Chondrocyte (in vitro differentiated cells): ENCODE measurements around the gene MSX1. TPM values are rescaled to one million over a fixed set of nuclear protein-coding genes. Genes with fewer than 3 reads are reported as not detected.

ENCODE experiments used
- DNase-seq: peaks from one replicate; pipeline ENCODE4 v3.0.0; 2021; ENCODE audit warnings: mixed read lengths, low spot score
- H3K27ac Mint-ChIP-seq: one replicate; pipeline ENCODE4 v1.8.0; 2021; ENCODE audit warnings: mild to moderate bottlenecking, moderate library complexity, mixed read lengths; ENCODE audit not compliant: unreplicated experiment
- H3K27me3 Mint-ChIP-seq: 2 replicates; pipeline ENCODE4 v1.8.0; 2021; ENCODE audit warnings: low read depth, mixed read lengths
- H3K36me3 Mint-ChIP-seq: 2 replicates; pipeline ENCODE4 v1.8.0; 2021; ENCODE audit warnings: low read depth, mixed read lengths
- H3K4me1 Mint-ChIP-seq: 2 replicates; pipeline ENCODE4 v1.8.0; 2021; ENCODE audit warnings: low read depth, mild to moderate bottlenecking, mixed read lengths
- H3K4me3 Mint-ChIP-seq: one replicate; pipeline ENCODE4 v1.8.0; 2021; ENCODE audit warnings: mild to moderate bottlenecking, moderate library complexity, mixed read lengths; ENCODE audit not compliant: unreplicated experiment
- H3K9me3 Mint-ChIP-seq: 2 replicates; pipeline ENCODE4 v1.8.0; 2021; ENCODE audit warnings: low read depth, mixed read lengths
- total RNA-seq: library from RNA; stranded (reverse); gene quantifications from 3 replicates; pipeline ENCODE4 v1.2.1, GENCODE V29; 2021
- TF ChIP-seq, protein P1 (sequence below): fragments of 200-600 bp; sonication (generic); IDR thresholded peaks from 2 replicates; pipeline ENCODE4 v1.5.0; 2021; ENCODE audit warnings: antibody characterized with exemption, mild to moderate bottlenecking, moderate library complexity

Gene MSX1
- total RNA-seq, 1 donor from 2014 or later = 4.8 TPM

DNA sequence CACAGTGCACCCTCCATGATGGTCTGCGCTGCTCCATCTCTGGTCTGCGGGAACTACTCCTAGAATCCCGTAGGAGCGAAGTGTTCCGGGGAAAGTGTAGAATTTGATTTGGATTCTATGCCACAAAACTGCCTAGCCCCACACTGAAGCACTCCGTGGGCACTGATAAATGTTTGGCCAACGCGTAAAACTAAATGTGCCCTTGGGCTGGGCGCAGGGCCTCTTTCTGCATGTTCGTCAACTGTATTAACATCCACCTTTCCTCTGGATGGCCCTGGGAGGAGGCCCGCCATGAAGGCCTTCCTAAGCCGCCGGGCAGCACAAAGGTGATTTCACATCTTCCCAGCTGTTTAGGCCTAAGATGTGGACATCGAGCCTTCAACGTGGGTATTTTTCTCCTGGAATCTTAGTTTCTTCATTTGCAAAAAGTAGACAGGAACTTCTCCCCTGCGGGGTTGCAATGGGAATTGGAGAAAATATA is 2.6 kb downstream of the MSX1 start:
- TF ChIP-seq, protein P1, sequence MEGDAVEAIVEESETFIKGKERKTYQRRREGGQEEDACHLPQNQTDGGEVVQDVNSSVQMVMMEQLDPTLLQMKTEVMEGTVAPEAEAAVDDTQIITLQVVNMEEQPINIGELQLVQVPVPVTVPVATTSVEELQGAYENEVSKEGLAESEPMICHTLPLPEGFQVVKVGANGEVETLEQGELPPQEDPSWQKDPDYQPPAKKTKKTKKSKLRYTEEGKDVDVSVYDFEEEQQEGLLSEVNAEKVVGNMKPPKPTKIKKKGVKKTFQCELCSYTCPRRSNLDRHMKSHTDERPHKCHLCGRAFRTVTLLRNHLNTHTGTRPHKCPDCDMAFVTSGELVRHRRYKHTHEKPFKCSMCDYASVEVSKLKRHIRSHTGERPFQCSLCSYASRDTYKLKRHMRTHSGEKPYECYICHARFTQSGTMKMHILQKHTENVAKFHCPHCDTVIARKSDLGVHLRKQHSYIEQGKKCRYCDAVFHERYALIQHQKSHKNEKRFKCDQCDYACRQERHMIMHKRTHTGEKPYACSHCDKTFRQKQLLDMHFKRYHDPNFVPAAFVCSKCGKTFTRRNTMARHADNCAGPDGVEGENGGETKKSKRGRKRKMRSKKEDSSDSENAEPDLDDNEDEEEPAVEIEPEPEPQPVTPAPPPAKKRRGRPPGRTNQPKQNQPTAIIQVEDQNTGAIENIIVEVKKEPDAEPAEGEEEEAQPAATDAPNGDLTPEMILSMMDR = no peak
- Mint-ChIP-seq H3K27ac (no peak overlapping the region), H3K9me3 (no peaks in the 10 kb centered on the region), H3K27me3 (peaks cover 40% of the 10 kb centered on the region), H3K4me1 (peaks cover 36% of the 10 kb centered on the region), H3K36me3 (peaks cover 9% of the 10 kb centered on the region), H3K4me3 (no peak overlapping the region)
- no peak for DNase-seq

DNA sequence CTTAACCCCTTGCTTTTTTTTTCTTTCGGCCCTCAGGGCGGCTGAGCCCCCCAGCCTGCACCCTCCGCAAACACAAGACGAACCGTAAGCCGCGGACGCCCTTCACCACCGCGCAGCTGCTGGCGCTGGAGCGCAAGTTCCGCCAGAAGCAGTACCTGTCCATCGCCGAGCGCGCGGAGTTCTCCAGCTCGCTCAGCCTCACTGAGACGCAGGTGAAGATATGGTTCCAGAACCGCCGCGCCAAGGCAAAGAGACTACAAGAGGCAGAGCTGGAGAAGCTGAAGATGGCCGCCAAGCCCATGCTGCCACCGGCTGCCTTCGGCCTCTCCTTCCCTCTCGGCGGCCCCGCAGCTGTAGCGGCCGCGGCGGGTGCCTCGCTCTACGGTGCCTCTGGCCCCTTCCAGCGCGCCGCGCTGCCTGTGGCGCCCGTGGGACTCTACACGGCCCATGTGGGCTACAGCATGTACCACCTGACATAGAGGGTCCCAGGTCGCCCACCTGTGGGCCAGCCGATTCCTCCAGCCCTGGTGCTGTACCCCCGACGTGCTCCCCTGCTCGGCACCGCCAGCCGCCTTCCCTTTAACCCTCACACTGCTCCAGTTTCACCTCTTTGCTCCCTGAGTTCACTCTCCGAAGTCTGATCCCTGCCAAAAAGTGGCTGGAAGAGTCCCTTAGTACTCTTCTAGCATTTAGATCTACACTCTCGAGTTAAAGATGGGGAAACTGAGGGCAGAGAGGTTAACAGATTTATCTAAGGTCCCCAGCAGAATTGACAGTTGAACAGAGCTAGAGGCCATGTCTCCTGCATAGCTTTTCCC is 3.4 kb downstream of the MSX1 start:
- H3K9me3 Mint-ChIP-seq = no peaks in the 10 kb centered on the region
- peaks cover 34% of the 10 kb centered on the region for H3K4me1 Mint-ChIP-seq
- H3K36me3 Mint-ChIP-seq = peaks cover 8% of the 10 kb centered on the region
- no peak overlapping the region for H3K4me3 Mint-ChIP-seq
- TF ChIP-seq, protein P1 = no peak
- no peak for DNase-seq
- H3K27ac Mint-ChIP-seq = no peak overlapping the region
- H3K27me3 Mint-ChIP-seq = peaks cover 35% of the 10 kb centered on the region

DNA sequence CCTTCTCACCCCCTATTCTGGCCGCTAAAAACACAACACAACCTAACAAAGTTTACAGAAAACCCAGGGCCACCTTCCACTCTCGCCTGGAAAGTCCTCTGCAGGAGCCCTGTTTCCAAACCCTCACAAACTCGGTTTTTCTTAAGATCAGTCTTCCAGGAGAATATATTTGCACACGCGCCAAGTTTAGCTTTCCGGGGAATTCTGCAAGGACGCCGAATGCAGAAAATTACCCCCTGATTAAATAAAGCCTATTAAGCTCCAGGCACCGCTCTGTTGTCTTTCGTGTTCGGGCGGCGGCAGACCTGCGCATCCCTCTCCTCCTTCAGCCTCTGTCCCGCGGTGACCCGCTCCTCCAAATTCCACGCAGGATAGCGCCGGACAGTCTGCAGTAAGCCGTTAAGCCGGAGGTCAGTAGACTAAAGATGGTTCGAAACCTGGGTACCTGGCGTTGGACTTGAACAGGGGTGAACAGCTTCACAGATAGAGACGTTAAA is 5.0 kb downstream of the MSX1 start:
- H3K27me3 Mint-ChIP-seq = peaks cover 44% of the 10 kb centered on the region
- no peak overlapping the region for H3K27ac Mint-ChIP-seq
- TF ChIP-seq, protein P1 = no peak
- H3K36me3 Mint-ChIP-seq = peaks cover 8% of the 10 kb centered on the region
- H3K4me1 Mint-ChIP-seq = peaks cover 30% of the 10 kb centered on the region
- H3K9me3 Mint-ChIP-seq = no peaks in the 10 kb centered on the region
- no peak for DNase-seq
- H3K4me3 Mint-ChIP-seq = no peak overlapping the region

DNA sequence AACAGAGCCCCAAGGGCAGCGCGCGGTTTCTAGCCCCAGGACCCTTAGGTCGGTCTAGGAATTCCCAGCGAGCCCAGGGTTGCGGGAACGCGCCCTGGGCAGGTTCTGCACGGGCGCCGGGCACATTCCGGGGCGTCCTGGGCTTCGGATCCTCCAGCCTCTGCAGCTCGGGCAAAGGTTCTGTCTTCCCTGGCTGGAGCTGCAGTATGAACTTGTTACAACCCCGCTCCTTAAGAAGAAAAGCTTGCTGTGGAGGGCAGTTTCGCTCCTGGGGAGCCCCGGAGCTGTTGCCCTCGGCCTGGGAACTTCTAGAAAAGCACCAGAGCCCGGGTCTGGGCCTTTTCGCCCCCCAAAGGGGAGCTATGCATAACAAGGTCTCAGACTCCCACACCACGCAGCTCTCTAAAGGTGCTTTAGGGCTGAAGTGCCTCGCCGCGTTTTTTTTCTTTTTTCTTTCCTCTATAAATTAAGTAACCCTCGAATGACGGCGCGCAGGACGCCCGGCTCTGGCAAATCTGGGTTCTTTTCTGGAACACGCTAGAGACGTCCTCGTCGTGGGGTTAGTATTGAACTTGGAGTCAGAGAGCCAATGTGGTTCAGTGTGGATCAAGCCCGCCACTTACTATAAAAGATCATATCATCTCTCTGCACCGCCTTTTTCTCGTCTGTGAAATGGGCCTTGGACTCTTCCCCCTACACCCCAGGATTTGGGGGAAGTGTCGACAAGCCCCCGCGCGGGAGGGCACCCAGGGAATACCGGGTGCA is 5.7 kb downstream of the MSX1 start:
- DNase-seq = no peak
- H3K4me3 Mint-ChIP-seq = peak overlapping the region; percentile 47
- peaks cover 36% of the 10 kb centered on the region for H3K4me1 Mint-ChIP-seq

More for the DNA sequence above, 5.7 kb downstream of the MSX1 start:
- TF ChIP-seq, protein P1 = no peak
- no peaks in the 10 kb centered on the region for H3K9me3 Mint-ChIP-seq
- peaks cover 8% of the 10 kb centered on the region for H3K36me3 Mint-ChIP-seq
- H3K27ac Mint-ChIP-seq = no peak overlapping the region
- peaks cover 50% of the 10 kb centered on the region for H3K27me3 Mint-ChIP-seq
